OCI-LY1 (cell line): Measurements from ENCODE around the gene PIM1.

Experiments
- CTCF ChIP-seq: fragments of 200-600 bp; sonication (generic), shearing (Covaris generic); IDR thresholded peaks from 2 replicates; pipeline ENCODE4 v1.5.1; 2017; ENCODE audit warnings: mild to moderate bottlenecking, antibody characterized with exemption, low read length, moderate library complexity, mixed read lengths
- EZH2 ChIP-seq: fragments of 200-600 bp; sonication (generic), shearing (Covaris generic); IDR thresholded peaks from 2 replicates; pipeline ENCODE4 v1.8.0; 2017; ENCODE audit warnings: borderline replicate concordance, mixed run types, mild to moderate bottlenecking, antibody characterized with exemption, low read length, moderate library complexity, mixed read lengths

GRCh38 chr6:37139230-37139962, 30.6 kb upstream of the PIM1 start:
- TF ChIP-seq CTCF: no peak
- no peak for TF ChIP-seq EZH2
